G401.6 (cell line): ENCODE measurements around the gene ZBED5.
A peak's percentile ranks its signal among the peaks of the same experiment; 100 is the strongest.
"Not testable (repeated sequence)": the region's sequence is repeated elsewhere in the genome, so short reads cannot be mapped to it uniquely, and the experiment has no call there.

Experiments used
- FAIRE-seq: peaks from 2 replicates; lab custom pipeline; 2012; peaks lifted over from hg19 to GRCh38; lab: Jason Lieb, UNC

ZBED5 gene

GRCh38 chr11:10857709-10858438, at the start of gene ZBED5:
Gene ZBED5, minus strand, starts transcription at chr11:10858053. Its CDS starts 3,108 bp downstream, at chr11:10854945.
- peak; percentile 96 for FAIRE-seq

GRCh38 chr11:10906521-10906920, 48.7 kb upstream of the ZBED5 start:
- FAIRE-seq, result no peak

GRCh38 chr11:10902301-10903063, 44.6 kb upstream of the ZBED5 start:
- FAIRE-seq, result no peak

- peak; percentile 60 for FAIRE-seq
These were observed 43.0 kb upstream of the ZBED5 start for GRCh38 chr11:10900681-10901415.

GRCh38 chr11:10899121-10899830, 41.4 kb upstream of the ZBED5 start:
- FAIRE-seq, result no peak

GRCh38 chr11:10898763-10899025, 40.8 kb upstream of the ZBED5 start:
- no peak for FAIRE-seq

- FAIRE-seq, result no peak
These were observed 40.3 kb upstream of the ZBED5 start for GRCh38 chr11:10898003-10898762.

GRCh38 chr11:10897150-10897549, 39.3 kb upstream of the ZBED5 start:
- no peak for FAIRE-seq

- FAIRE-seq, result no peak
These were observed 38.6 kb upstream of the ZBED5 start for GRCh38 chr11:10896493-10896892.

- FAIRE-seq, result no peak
These were observed 37.4 kb upstream of the ZBED5 start for GRCh38 chr11:10895285-10895684.

GRCh38 chr11:10894666-10895065, 36.8 kb upstream of the ZBED5 start:
- FAIRE-seq, result no peak

GRCh38 chr11:10893714-10894151, 35.9 kb upstream of the ZBED5 start:
- no peak for FAIRE-seq

- FAIRE-seq, result no peak
These were observed 34.4 kb upstream of the ZBED5 start for GRCh38 chr11:10892250-10892649.

- FAIRE-seq, result no peak
These were observed 33.4 kb upstream of the ZBED5 start for GRCh38 chr11:10891151-10891720.

- not testable (repeated sequence) for FAIRE-seq
These were observed 32.2 kb upstream of the ZBED5 start for GRCh38 chr11:10890083-10890482.

- FAIRE-seq, result no peak
These were observed 29.5 kb upstream of the ZBED5 start for GRCh38 chr11:10887307-10887706.

- FAIRE-seq, result peak; percentile 11
These were observed 28.9 kb upstream of the ZBED5 start for GRCh38 chr11:10886652-10887250.

- FAIRE-seq, result no peak
These were observed 28.0 kb upstream of the ZBED5 start for GRCh38 chr11:10885703-10886363.

- FAIRE-seq, result not testable (repeated sequence)
These were observed 26.4 kb upstream of the ZBED5 start for GRCh38 chr11:10884292-10884691.

- no peak for FAIRE-seq
These were observed 24.0 kb upstream of the ZBED5 start for GRCh38 chr11:10881892-10882291.
